ENCODE results near the gene MPDU1.
A peak's percentile ranks its signal among the peaks of the same experiment; 100 is the strongest.

Gene MPDU1

GRCh38 chr17:7629939-7630571 lies 46.4 kb downstream of the MPDU1 start, which contains the start of gene SHBG:
TSS of gene SHBG (plus strand) at chr17:7630135. CDS start at chr17:7630173, 38 bp downstream.
- H3K36me3 Mint-ChIP-seq: peaks cover 0 to 11% of the 10 kb centered on the region in 2 donors
- ATAC-seq (replicated peaks): no peak

GRCh38 chr17:7631398-7632380 lies 48.0 kb downstream of the MPDU1 start:
- Mint-ChIP-seq H3K27ac (peak overlapping the region; percentile 56), H3K27me3 (peaks cover 3 to 6% of the 10 kb centered on the region in 2 donors), H3K4me3 (no peak overlapping the region), H3K4me1 (peaks cover 3 to 8% of the 10 kb centered on the region in 2 donors), H3K9me3 (no peaks in the 10 kb centered on the region), H3K36me3 (peaks cover 0 to under 1% of the 10 kb centered on the region in 2 donors)
- DNase-seq (no peak), ATAC-seq (replicated peaks) (no peak)

More at GRCh38 chr17:7629939-7630571, 46.4 kb downstream of the MPDU1 start, which contains the start of gene SHBG:
- Mint-ChIP-seq H3K27ac (no peak within 1 kb of the TSS), H3K27me3 (peaks cover 0 to 3% of the 10 kb centered on the region in 2 donors), H3K9me3 (no peaks in the 10 kb centered on the region), H3K4me1 (peaks cover 9 to 14% of the 10 kb centered on the region in 2 donors), H3K4me3 (no peak within 1 kb of the TSS)
- DNase-seq: no peak

GRCh38 chr17:7632492-7632894 lies 48.8 kb downstream of the MPDU1 start:
- no peaks in the 10 kb centered on the region for H3K9me3 Mint-ChIP-seq
- DNase-seq: no peak
- H3K27me3 Mint-ChIP-seq: peaks cover 3 to 6% of the 10 kb centered on the region in 2 donors
- H3K27ac Mint-ChIP-seq: no peak overlapping the region
- no peaks in the 10 kb centered on the region for H3K4me1 Mint-ChIP-seq
- no peak overlapping the region for H3K4me3 Mint-ChIP-seq
- peak; percentile 31 for ATAC-seq (replicated peaks)
- H3K36me3 Mint-ChIP-seq: no peaks in the 10 kb centered on the region

- Mint-ChIP-seq H3K27me3 (peaks cover 3 to 6% of the 10 kb centered on the region in 2 donors), H3K9me3 (no peaks in the 10 kb centered on the region), H3K4me3 (no peak overlapping the region), H3K36me3 (no peaks in the 10 kb centered on the region), H3K4me1 (no peaks in the 10 kb centered on the region), H3K27ac (no peak overlapping the region)
- ATAC-seq (replicated peaks) (no peak), DNase-seq (no peak)
These were observed 49.4 kb downstream of the MPDU1 start for GRCh38 chr17:7633093-7633492.

- no peak for ATAC-seq (replicated peaks)
These were observed 50.7 kb downstream of the MPDU1 start for GRCh38 chr17:7634384-7634783.

GRCh38 chr17:7636163-7636562 lies 52.5 kb downstream of the MPDU1 start:
- Mint-ChIP-seq H3K4me3 (no peak overlapping the region), H3K36me3 (no peaks in the 10 kb centered on the region), H3K27ac (no peak overlapping the region), H3K9me3 (no peaks in the 10 kb centered on the region), H3K4me1 (no peaks in the 10 kb centered on the region), H3K27me3 (peaks cover 3 to 6% of the 10 kb centered on the region in 2 donors)
- ATAC-seq (replicated peaks) (no peak), DNase-seq (no peak)

More at GRCh38 chr17:7634384-7634783, 50.7 kb downstream of the MPDU1 start:
- Mint-ChIP-seq H3K4me3 (no peak overlapping the region), H3K36me3 (no peaks in the 10 kb centered on the region), H3K27me3 (peaks cover 3 to 6% of the 10 kb centered on the region in 2 donors), H3K4me1 (no peaks in the 10 kb centered on the region), H3K27ac (no peak overlapping the region), H3K9me3 (no peaks in the 10 kb centered on the region)
- DNase-seq: no peak

Measured in stimulated activated naive B cell treated with anti-CD40 and anti-IgM and Interleukin-4, amounts not matched to agents 10 μg/mL and 1 μg/mL and 100 μg/mL, for 72 hours (primary cell).